NCI-H774 (cell line): Measurements from ENCODE around the gene DCAF8.

Experiments used
- DNase-seq: peaks from one replicate; lab custom pipeline; 2025; lab: John Stamatoyannopoulos, UW

Gene DCAF8

DNA sequence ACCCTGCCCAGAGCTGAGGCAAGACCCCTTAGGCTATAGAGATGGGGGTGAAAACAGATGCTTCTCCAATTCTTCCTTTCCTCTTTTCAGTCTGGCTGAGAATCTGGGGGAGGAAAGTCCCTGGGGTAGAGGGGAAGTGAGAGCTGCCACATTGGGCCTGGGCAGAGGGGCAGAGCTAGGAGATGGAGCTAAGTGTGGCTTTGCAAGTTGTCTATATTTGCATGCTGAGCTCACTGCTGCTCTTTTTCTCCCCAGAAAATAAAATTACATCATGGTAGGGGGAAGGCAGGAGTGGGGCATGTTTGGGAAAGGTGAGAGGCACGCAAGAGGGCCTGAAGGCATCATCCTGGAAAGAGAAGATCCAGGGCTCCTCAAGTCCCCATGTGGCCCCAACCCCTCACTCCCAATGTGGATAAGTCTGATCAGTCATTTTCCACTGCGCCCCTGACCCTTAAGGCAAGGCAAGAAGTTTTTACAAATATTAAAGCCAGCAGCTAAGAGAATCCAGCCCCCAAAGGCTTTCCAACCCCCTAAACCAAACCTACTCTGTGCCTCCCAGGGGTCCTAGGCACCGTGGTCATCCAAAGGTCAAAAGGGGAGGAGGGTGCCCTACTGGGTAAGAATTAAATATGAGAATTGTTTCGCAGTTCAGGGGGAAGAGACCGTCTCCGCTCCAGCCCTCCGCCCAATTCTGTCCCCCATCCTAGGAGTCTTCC is 57.7 kb downstream of the DCAF8 start:
- DNase-seq = no peak

- no peak for DNase-seq
These were observed 61.6 kb downstream of the DCAF8 start for GRCh38 chr1:160200786-160201185.

- DNase-seq = no peak
These were observed 65.1 kb downstream of the DCAF8 start for GRCh38 chr1:160197231-160197630.

DNA sequence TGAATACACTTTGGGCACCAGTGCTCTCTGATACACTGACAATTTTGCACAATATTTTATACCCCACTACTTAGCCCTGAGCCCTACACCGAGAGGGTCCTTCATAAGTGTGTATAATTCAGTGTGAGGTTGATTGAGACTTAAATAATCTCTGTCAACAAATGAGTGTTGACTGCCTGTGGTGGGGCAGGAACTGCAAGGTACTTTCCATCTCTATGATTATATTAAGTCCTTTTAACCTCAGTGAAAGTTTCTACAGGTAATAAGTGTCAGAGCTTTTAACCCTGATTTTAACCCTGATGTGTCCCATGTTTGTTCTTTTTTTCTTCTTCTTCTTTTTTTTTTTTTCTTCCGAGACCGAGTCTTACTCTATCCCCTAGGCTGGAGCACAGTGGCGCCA is 66.2 kb downstream of the DCAF8 start:
- no peak for DNase-seq

GRCh38 chr1:160194737-160195059 is 67.7 kb downstream of the DCAF8 start:
- DNase-seq = no peak

DNA sequence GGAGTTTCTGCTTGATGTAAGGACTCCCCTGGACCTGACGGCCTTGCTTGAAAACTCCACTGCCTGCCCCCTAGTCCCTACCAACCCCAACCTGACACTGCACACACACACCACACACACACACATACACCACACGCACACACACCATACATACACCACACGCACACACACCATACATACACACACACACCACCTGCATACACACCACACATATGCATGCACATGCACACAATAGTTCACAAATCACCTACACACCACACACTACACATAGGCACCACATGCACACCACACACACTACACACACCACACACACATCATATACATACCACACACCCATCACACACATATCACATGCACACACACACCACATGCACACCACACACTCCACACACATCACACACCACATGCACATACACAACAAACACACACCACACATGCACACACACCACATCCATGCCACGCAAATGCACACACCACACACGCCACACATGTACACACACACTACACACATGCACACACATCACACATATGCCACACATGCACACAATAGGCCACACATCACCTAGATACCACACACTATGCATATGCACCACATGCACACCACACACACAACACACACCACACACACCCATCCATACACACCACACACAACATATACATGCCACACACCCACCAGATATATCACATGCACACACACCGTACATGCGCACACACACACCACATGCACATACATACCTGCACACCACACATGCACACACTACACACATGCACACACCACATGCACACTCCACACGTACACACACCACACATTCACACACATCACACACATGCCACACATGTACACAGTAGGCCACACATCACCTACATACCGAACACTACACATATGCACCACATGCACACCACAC is 68.3 kb downstream of the DCAF8 start:
- no peak for DNase-seq

DNA sequence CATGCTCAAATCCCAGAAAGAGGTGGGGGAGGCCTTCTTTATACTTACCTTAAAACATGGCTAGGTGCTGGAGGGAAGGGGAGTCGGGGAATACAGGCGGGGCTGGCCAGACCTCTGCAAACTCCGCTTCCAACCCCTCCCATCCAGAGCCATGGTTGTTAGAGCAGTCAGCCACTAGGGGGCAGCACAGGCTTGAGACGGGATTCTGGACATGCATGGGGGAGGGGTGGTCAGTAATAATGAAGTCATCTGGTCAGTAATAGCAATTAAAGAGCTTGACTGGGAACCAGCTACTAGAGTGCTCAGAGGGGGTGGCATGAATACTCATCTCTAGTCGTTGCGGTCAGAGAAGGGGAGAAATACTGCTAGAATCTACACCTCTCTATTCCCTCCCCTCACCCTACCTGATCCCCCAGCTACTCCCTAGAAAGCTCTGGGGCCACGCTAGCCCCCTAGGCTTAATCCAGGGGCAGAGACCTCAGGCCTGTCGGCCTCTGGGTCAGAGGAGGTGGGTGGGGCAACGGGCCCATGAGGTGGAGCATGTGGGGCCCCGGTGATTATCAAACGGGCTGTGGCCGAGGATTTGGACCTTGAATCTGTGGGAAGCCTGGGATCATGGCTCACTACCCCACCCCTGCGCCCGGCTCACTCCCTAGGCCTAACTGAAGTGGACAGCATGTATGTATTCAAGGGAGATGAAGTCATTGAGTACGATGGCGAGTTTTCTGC is 69.1 kb downstream of the DCAF8 start:
- peak; percentile 80 for DNase-seq

DNA sequence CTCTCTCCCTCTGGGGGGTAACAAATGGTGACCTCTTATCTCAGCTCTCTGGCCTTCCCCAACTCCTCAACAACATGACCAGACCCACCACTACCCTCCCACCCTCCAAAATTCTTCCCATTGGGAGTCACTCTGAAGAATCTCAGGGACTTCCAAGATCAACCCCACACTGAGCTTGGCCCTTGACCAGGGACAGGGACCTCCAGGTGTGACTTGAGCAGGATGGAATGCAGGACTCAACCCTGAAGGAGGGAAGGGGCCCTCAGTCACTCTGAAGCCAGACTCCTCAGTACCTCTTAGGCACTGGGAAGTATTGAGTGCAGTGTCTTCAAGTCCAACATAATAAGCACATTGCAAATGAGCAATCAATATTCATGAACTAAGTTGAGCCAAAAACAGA is 70.1 kb downstream of the DCAF8 start:
- DNase-seq = no peak

DNA sequence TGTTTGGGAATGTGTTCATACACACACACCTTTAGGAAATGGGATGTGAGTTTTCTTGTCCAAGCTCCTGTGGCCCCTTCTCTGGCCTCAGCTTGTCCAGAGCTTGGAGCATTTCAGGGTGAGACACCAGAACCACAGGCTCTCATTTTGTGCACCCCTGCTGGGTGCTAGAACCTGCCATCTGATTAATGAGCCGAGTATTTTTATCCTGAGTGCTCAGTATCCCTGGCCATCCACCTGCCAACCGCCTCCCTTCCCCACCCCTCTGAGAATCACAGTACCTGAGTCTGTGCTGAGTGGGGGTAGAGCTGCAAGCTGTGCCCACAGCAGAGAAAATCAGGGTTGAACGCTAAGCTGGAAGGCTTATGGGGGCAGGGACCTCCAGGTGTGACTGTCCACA is 70.6 kb downstream of the DCAF8 start:
- no peak for DNase-seq

DNA sequence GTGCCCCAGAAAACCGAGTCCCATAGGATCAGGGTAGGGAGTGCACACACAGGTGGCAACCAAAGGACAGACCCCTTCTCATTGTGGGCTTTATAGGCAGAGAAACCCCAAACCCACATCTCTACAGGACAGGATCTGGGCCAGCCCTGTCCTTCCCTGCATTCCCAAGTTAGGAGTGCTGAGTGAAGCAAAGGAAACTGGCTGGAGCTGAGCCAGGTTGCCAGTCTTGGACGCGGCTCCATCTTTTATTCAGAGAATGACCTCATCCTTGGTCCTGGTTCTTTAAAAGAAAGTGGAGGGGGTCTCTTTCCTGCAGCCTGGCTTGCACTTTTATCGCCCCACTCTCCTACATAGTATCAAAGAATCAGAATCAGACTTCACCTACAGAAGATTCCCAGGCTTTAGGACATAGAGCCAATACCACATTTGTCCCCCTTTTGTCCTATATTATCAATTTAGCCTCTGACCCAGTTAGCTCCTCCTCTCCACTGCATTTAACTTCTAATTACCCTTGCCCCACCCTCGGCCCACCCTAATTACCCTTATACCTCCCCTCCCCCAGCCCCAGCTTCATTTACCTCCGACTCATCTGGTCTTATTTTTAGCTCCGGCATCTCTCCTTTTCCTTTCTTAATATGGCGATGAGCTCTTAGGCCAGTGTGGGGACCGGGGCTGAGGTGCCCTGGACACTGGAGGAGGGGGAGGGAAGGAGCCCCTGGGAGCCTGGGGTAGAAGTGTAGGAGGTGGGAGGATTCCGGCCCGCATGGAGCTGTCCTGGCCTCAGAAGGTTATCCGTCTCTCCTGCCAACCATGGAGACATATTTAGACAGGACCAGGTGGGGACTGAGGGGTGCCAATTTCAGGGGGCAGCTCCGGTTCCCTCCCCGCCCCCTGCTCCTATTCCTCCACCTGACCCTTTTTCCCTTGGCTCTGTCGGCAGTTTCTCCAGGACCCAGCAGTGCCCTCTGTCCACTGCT is 72.4 kb downstream of the DCAF8 start, which contains the start of gene CASQ1:
Gene CASQ1 (plus strand): TSS at position 927 of the 977 bp plus-strand sequence. CDS start 177 bp downstream, outside the sequence.
- DNase-seq = no peak

DNA sequence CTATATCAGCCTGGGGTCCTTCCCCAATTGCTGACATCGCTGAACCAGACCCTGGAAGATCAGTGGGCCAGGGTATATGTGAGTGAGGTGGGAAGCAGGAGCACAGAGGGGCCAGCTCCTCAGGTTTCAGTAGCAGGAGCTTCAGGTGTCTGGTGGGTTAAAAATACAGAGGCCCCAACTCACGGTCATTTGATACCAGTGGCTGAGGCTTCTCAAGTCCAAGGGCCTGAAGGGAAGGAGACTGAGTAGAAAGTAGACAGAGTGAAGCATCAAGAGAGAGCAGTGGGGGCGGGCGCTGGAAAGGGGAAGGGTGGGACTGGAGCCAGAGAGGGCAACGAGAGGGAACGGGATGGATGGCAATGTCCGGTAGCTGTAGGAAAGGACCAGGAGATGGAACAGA is 74.0 kb downstream of the DCAF8 start:
- DNase-seq = no peak

GRCh38 chr1:160187407-160187806 is 74.9 kb downstream of the DCAF8 start:
- DNase-seq = no peak

GRCh38 chr1:160186729-160187128 is 75.6 kb downstream of the DCAF8 start:
- DNase-seq = no peak

DNA sequence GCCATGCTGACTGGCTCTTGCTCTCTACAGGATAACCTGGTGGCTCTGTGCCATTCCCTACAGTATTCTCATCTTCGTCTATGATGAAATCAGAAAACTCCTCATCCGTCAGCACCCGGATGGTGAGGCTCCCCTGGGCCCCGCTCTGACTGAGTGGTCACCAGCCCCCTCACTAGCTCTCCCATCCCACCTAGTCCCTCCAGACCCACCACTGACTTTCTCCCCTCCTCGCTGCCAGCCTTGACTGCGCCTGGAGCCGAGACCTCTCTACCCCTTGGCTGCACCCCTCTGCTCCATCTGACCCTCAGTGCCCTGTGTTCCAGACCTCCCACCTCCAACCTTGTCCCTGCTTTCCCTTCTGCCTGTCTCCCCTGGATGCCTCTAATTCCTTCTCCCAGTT is 76.1 kb downstream of the DCAF8 start:
- DNase-seq = no peak

- no peak for DNase-seq
These were observed 83.0 kb downstream of the DCAF8 start for GRCh38 chr1:160179336-160179735.

- no peak for DNase-seq
These were observed 83.6 kb downstream of the DCAF8 start for GRCh38 chr1:160178731-160179130.

- no peak for DNase-seq
These were observed 84.7 kb downstream of the DCAF8 start for GRCh38 chr1:160177667-160178066.

DNA sequence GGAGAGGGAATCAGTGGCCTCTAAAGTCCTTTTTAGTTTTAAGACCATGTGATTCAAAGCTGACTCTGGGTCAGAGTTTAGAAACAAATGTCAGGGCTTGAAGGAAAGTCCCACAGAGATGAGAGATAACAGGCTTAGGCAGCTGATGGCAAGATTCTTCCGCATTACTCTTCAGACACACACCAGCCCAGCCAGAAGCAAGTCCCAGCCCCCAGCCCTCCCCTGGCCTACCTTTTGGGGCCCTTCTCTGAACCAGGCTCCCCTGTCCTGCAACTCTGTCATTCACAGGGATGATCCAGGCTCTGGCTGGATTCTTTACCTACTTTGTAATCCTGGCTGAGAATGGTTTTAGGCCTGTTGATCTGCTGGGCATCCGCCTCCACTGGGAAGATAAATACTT is 85.1 kb downstream of the DCAF8 start:
- no peak for DNase-seq

GRCh38 chr1:160171980-160172379 is 90.4 kb downstream of the DCAF8 start:
- DNase-seq = no peak

GRCh38 chr1:160171354-160171753 is 91.0 kb downstream of the DCAF8 start:
- no peak for DNase-seq
